Measurements from ENCODE around the gene ZNF35.

GRCh38 chr3:44642337-44642736 lies 6.2 kb upstream of the ZNF35 start:
- TF ChIP-seq CTCF (IDR thresholded peaks at IDR 0.05) (no peak), POLR2A (IDR thresholded peaks at IDR 0.05) (no peak)
